ENCODE measurements around the gene SKIL. TPM values are rescaled to one million over a fixed set of nuclear protein-coding genes. Genes with fewer than 3 reads are reported as not detected.

SKIL gene
- total RNA-seq, 1 donor from 2014 or later: 86.7 TPM

- Histone ChIP-seq H3K36me3 (peaks cover 22% of the 10 kb centered on the region), H3K9me3 (no peaks in the 10 kb centered on the region), H3K4me3 (no peak overlapping the region), H3K27me3 (ENCODE audit: low read depth) (no peaks in the 10 kb centered on the region), H3K27ac (no peak overlapping the region), H3K4me1 (peaks cover 72% of the 10 kb centered on the region)
- intact Hi-C loops (cut with DNase I): no loop called here
- no peak for TF ChIP-seq CTCF (IDR thresholded peaks at IDR 0.05)
- ATAC-seq (no peak), DNase-seq (no peak)
These were observed 3.0 kb downstream of the SKIL start for GRCh38 chr3:170360466-170360865.

GRCh38 chr3:170360916-170361315 is 3.4 kb downstream of the SKIL start:
- DNase-seq (no peak), ATAC-seq (no peak)
- intact Hi-C loops (cut with DNase I): no loop called here
- peaks cover 73% of the 10 kb centered on the region for H3K4me1 ChIP-seq
- H3K9me3 ChIP-seq: no peaks in the 10 kb centered on the region
- TF ChIP-seq CTCF (IDR thresholded peaks at IDR 0.05): no peak
- no peaks in the 10 kb centered on the region for H3K27me3 ChIP-seq (ENCODE audit: low read depth)
- no peak overlapping the region for H3K4me3 ChIP-seq
- peaks cover 22% of the 10 kb centered on the region for H3K36me3 ChIP-seq
- no peak overlapping the region for H3K27ac ChIP-seq

- intact Hi-C loops (cut with DNase I): no loop called here
These were observed 4.2 kb downstream of the SKIL start for GRCh38 chr3:170361711-170362110.

GRCh38 chr3:170363471-170363994 is 6.0 kb downstream of the SKIL start:
- no peak overlapping the region for H3K27ac ChIP-seq
- TF ChIP-seq CTCF (IDR thresholded peaks at IDR 0.05): no peak
- no peak overlapping the region for H3K4me3 ChIP-seq
- no peaks in the 10 kb centered on the region for H3K27me3 ChIP-seq (ENCODE audit: low read depth)
- H3K4me1 ChIP-seq: peaks cover 82% of the 10 kb centered on the region
- intact Hi-C loops (cut with DNase I): no loop called here
- ATAC-seq (peak in 1 of 2 donors; percentile 23), DNase-seq (no peak)
- peaks cover 22% of the 10 kb centered on the region for H3K36me3 ChIP-seq
- H3K9me3 ChIP-seq: no peaks in the 10 kb centered on the region

More at GRCh38 chr3:170361711-170362110, 4.2 kb downstream of the SKIL start:
- no peaks in the 10 kb centered on the region for H3K27me3 ChIP-seq (ENCODE audit: low read depth)
- no peaks in the 10 kb centered on the region for H3K9me3 ChIP-seq
- H3K4me3 ChIP-seq: no peak overlapping the region
- no peak for TF ChIP-seq CTCF (IDR thresholded peaks at IDR 0.05)
- DNase-seq: no peak
- H3K4me1 ChIP-seq: peaks cover 74% of the 10 kb centered on the region
- peaks cover 22% of the 10 kb centered on the region for H3K36me3 ChIP-seq
- H3K27ac ChIP-seq: no peak overlapping the region
- ATAC-seq: no peak

- ATAC-seq (peak in 1 of 2 donors; percentile 72), DNase-seq (no peak)
- Histone ChIP-seq H3K4me3 (no peak overlapping the region), H3K9me3 (no peaks in the 10 kb centered on the region), H3K4me1 (peaks cover 76% of the 10 kb centered on the region), H3K27me3 (ENCODE audit: low read depth) (no peaks in the 10 kb centered on the region), H3K27ac (no peak overlapping the region), H3K36me3 (peaks cover 18% of the 10 kb centered on the region)
- intact Hi-C loops (cut with DNase I): no loop called here
- no peak for TF ChIP-seq CTCF (IDR thresholded peaks at IDR 0.05)
These were observed 7.5 kb downstream of the SKIL start for GRCh38 chr3:170364965-170365364.

Data from lower lobe of right lung (tissue), 2 donors.